ENCODE measurements around the gene SMARCAD1.
"Not testable (repeated sequence)": the region's sequence is repeated elsewhere in the genome, so short reads cannot be mapped to it uniquely, and the experiment has no call there.

SMARCAD1 gene

GRCh38 chr4:94253036-94253435 is 45.4 kb downstream of the SMARCAD1 start:
- peaks cover 31% of the 10 kb centered on the region for H3K36me3 Mint-ChIP-seq (ENCODE audit: low read depth)
- H3K4me1 Mint-ChIP-seq (ENCODE audit: low read depth), result peaks cover 5% of the 10 kb centered on the region
- no peaks in the 10 kb centered on the region for H3K9me3 Mint-ChIP-seq
- no peak overlapping the region for H3K4me3 Mint-ChIP-seq
- H3K27me3 Mint-ChIP-seq (ENCODE audit: low read depth), result no peaks in the 10 kb centered on the region
- no peak overlapping the region for H3K27ac Mint-ChIP-seq

- peaks cover 23% of the 10 kb centered on the region for H3K36me3 Mint-ChIP-seq (ENCODE audit: low read depth)
- no peaks in the 10 kb centered on the region for H3K27me3 Mint-ChIP-seq (ENCODE audit: low read depth)
- H3K27ac Mint-ChIP-seq, result no peak overlapping the region
- H3K4me3 Mint-ChIP-seq, result no peak overlapping the region
- no peaks in the 10 kb centered on the region for H3K4me1 Mint-ChIP-seq (ENCODE audit: low read depth)
- no peaks in the 10 kb centered on the region for H3K9me3 Mint-ChIP-seq
These were observed 48.6 kb downstream of the SMARCAD1 start for GRCh38 chr4:94256144-94256783.

DNA sequence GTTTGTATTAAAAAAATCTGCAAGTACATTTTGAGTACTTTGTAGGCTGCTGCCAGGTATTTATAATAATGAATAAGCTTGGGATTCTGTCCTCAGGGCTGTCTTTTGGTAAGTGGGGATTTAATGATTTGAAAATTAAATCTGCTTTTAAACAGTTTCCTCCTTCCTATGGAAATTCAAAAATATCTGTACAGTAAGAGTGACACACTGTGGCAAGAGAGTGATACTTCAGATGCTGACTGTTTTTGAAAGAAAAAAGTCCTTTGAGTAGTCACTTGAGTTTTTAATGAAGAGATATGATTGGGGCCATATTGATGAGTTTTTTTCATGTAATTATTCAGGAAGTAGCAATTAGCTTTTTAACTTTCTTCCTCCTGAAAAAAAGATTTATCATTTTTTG is 49.2 kb downstream of the SMARCAD1 start:
- no peaks in the 10 kb centered on the region for H3K4me1 Mint-ChIP-seq (ENCODE audit: low read depth)
- no peak overlapping the region for H3K4me3 Mint-ChIP-seq
- H3K9me3 Mint-ChIP-seq, result no peaks in the 10 kb centered on the region
- H3K36me3 Mint-ChIP-seq (ENCODE audit: low read depth), result peaks cover 23% of the 10 kb centered on the region
- no peaks in the 10 kb centered on the region for H3K27me3 Mint-ChIP-seq (ENCODE audit: low read depth)
- H3K27ac Mint-ChIP-seq, result no peak overlapping the region

- no peaks in the 10 kb centered on the region for H3K4me1 Mint-ChIP-seq (ENCODE audit: low read depth)
- H3K9me3 Mint-ChIP-seq, result no peaks in the 10 kb centered on the region
- H3K4me3 Mint-ChIP-seq, result no peak overlapping the region
- peaks cover 16% of the 10 kb centered on the region for H3K36me3 Mint-ChIP-seq (ENCODE audit: low read depth)
- no peaks in the 10 kb centered on the region for H3K27me3 Mint-ChIP-seq (ENCODE audit: low read depth)
- no peak overlapping the region for H3K27ac Mint-ChIP-seq
These were observed 54.7 kb downstream of the SMARCAD1 start for GRCh38 chr4:94262163-94263016.

DNA sequence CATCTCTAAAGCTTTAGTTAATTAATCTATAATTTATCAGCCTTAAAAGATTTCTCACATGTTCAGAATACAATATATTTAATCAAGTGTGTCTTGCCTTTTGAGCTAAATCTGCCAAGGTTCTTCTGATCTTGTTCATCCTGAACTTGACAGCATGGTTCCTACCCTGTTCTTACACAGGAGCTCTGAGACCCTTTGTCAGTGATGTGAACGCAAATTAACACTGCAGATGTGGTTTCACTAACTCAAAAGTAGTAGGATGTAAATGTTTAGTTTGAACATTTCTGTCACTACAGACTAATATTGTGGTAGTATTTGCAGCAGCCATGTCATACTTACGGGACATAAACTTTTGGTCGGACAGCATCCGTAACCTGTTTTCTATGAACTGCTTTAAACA is 59.4 kb downstream of the SMARCAD1 start:
- Mint-ChIP-seq H3K27ac (no peak overlapping the region), H3K4me1 (ENCODE audit: low read depth) (no peaks in the 10 kb centered on the region), H3K36me3 (ENCODE audit: low read depth) (peaks cover 13% of the 10 kb centered on the region), H3K4me3 (no peak overlapping the region), H3K9me3 (no peaks in the 10 kb centered on the region), H3K27me3 (ENCODE audit: low read depth) (no peaks in the 10 kb centered on the region)

- Mint-ChIP-seq H3K4me3 (no peak overlapping the region), H3K27me3 (ENCODE audit: low read depth) (no peaks in the 10 kb centered on the region), H3K36me3 (ENCODE audit: low read depth) (peaks cover 13% of the 10 kb centered on the region), H3K4me1 (ENCODE audit: low read depth) (no peaks in the 10 kb centered on the region), H3K9me3 (no peaks in the 10 kb centered on the region), H3K27ac (no peak overlapping the region)
These were observed 63.6 kb downstream of the SMARCAD1 start for GRCh38 chr4:94271248-94271647.

- Mint-ChIP-seq H3K27me3 (ENCODE audit: low read depth) (no peaks in the 10 kb centered on the region), H3K4me3 (no peak overlapping the region), H3K36me3 (ENCODE audit: low read depth) (peaks cover 31% of the 10 kb centered on the region), H3K9me3 (no peaks in the 10 kb centered on the region), H3K4me1 (ENCODE audit: low read depth) (no peaks in the 10 kb centered on the region), H3K27ac (no peak overlapping the region)
These were observed 67.2 kb downstream of the SMARCAD1 start for GRCh38 chr4:94274912-94275311.

DNA sequence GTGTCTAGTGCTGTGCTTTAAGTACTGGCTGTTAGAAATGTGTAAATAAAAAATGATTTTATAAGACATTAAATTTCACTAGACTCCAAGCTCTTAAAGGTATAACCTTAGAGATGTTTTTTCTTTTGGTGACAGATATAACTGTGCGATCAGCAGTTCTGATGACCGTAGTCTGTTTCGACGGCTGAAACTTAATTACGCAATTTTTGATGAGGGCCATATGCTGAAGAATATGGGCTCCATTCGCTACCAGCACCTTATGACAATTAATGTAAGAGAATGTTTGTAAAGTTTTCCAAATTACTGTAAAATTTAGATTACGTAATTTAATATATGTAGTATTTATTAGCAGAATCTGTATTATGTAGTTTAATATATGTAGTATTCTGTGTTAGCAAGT is 68.5 kb downstream of the SMARCAD1 start:
- Mint-ChIP-seq H3K27ac (no peak overlapping the region), H3K27me3 (ENCODE audit: low read depth) (no peaks in the 10 kb centered on the region), H3K4me1 (ENCODE audit: low read depth) (no peaks in the 10 kb centered on the region), H3K36me3 (ENCODE audit: low read depth) (peaks cover 28% of the 10 kb centered on the region), H3K9me3 (no peaks in the 10 kb centered on the region), H3K4me3 (no peak overlapping the region)

DNA sequence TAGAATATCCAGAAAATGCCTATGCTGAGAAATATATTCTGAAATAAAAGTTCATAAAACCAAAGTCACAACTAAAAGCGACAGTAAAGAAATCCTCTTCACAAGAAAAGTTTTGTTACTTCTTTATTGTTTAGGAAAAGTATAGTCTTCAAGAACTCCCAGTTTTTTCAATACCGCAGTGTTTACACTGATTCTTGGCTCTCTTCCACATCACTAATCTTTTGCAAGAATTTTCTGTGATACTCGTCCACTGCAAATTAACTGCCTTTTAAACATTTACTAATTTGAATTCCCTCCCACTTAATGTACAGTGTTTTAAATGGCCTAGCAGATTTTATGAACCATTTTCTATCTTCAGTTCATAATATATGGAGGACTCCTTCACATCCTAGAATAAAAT is 69.9 kb downstream of the SMARCAD1 start:
- H3K4me1 Mint-ChIP-seq (ENCODE audit: low read depth), result no peaks in the 10 kb centered on the region
- no peak overlapping the region for H3K4me3 Mint-ChIP-seq
- H3K9me3 Mint-ChIP-seq, result no peaks in the 10 kb centered on the region
- H3K36me3 Mint-ChIP-seq (ENCODE audit: low read depth), result peaks cover 28% of the 10 kb centered on the region
- H3K27ac Mint-ChIP-seq, result no peak overlapping the region
- no peaks in the 10 kb centered on the region for H3K27me3 Mint-ChIP-seq (ENCODE audit: low read depth)

DNA sequence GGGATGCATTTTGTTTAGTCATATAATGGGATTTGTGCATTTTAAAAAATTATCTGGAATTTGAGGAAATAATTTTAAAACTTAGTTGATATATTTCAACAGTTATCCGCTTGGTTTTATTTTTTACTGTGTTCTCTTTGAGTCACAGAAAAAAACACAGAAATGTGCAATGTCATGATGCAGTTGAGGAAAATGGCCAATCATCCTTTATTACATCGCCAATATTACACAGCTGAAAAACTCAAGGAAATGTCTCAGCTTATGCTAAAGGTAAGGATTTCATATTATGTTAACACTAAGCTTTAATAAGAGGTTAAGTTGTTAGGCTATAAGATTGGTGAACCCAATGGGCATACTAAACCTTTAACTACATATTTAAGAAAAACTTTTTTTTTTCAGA is 71.1 kb downstream of the SMARCAD1 start:
- H3K36me3 Mint-ChIP-seq (ENCODE audit: low read depth), result peaks cover 33% of the 10 kb centered on the region
- no peak overlapping the region for H3K4me3 Mint-ChIP-seq
- H3K27ac Mint-ChIP-seq, result no peak overlapping the region
- no peaks in the 10 kb centered on the region for H3K9me3 Mint-ChIP-seq
- no peaks in the 10 kb centered on the region for H3K27me3 Mint-ChIP-seq (ENCODE audit: low read depth)
- no peaks in the 10 kb centered on the region for H3K4me1 Mint-ChIP-seq (ENCODE audit: low read depth)

DNA sequence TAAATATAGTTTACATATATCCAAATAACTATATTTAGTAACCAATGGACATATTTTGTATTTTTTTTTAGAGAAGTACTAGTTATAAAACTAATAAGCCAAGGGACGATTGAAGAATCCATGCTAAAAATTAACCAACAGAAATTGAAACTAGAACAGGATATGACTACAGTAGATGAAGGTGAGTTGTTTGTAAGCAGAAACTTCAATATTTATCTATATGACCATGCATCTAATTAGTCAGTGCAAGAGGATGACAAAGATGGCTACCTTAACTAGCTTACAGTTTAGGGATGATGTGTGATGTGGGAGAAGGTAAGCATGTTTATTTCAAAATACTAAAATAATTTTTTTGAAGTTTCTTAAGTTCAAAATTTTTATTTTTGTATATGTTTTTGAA is 77.2 kb downstream of the SMARCAD1 start:
- Mint-ChIP-seq H3K4me3 (no peak overlapping the region), H3K27me3 (ENCODE audit: low read depth) (no peaks in the 10 kb centered on the region), H3K9me3 (no peaks in the 10 kb centered on the region), H3K27ac (no peak overlapping the region), H3K36me3 (ENCODE audit: low read depth) (peaks cover 37% of the 10 kb centered on the region), H3K4me1 (ENCODE audit: low read depth) (no peaks in the 10 kb centered on the region)

DNA sequence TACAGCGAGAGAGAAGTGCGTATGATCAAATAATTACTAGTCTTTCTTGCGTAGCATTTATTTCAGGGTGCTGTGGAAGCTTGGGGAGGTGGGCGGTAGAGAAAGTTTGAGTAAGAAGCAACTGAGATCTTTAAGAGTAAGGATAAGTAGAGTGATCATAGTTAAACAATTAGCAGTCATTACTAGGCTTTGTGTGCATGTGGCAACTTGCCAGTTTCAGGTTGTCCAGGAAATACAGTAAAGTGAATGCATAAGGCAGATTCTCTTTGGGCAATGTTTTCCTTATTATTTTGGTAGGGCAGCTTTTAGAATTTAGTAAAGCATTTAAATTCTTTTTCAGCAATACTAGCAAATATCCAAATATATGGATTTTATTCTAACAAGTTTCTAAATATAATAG is 78.0 kb downstream of the SMARCAD1 start:
- H3K27ac Mint-ChIP-seq, result no peak overlapping the region
- H3K9me3 Mint-ChIP-seq, result no peaks in the 10 kb centered on the region
- H3K36me3 Mint-ChIP-seq (ENCODE audit: low read depth), result peaks cover 39% of the 10 kb centered on the region
- no peaks in the 10 kb centered on the region for H3K4me1 Mint-ChIP-seq (ENCODE audit: low read depth)
- no peaks in the 10 kb centered on the region for H3K27me3 Mint-ChIP-seq (ENCODE audit: low read depth)
- H3K4me3 Mint-ChIP-seq, result no peak overlapping the region

GRCh38 chr4:94290245-94290644 is 82.6 kb downstream of the SMARCAD1 start:
- Mint-ChIP-seq H3K4me1 (ENCODE audit: low read depth) (no peaks in the 10 kb centered on the region), H3K4me3 (no peak overlapping the region), H3K27me3 (ENCODE audit: low read depth) (no peaks in the 10 kb centered on the region), H3K36me3 (ENCODE audit: low read depth) (peaks cover 27% of the 10 kb centered on the region), H3K27ac (no peak overlapping the region), H3K9me3 (no peaks in the 10 kb centered on the region)

DNA sequence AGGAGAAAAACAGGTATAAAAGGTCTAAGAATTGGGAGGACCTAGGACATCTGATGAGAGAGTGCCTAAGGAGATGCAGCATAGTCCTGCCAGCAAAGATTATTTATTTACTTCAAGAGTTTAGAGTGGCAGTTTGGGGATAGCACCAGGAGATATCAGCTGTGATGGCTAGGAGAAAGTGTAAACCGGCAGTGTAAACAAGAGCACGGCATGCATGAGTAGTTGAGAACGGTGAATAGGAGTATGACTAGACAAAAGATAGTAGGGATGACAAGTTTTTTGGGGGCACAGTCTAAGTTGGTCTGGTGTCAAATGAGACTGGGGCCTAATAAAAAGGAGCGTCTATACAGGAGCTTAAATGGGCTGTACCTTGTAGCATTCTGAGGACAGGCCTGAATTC is 86.3 kb downstream of the SMARCAD1 start:
- H3K36me3 Mint-ChIP-seq (ENCODE audit: low read depth), result peaks cover 11% of the 10 kb centered on the region
- H3K27me3 Mint-ChIP-seq (ENCODE audit: low read depth); H3K9me3 Mint-ChIP-seq; H3K4me3 Mint-ChIP-seq; H3K4me1 Mint-ChIP-seq (ENCODE audit: low read depth); H3K27ac Mint-ChIP-seq: not testable (repeated sequence)

- H3K27me3 Mint-ChIP-seq (ENCODE audit: low read depth); H3K27ac Mint-ChIP-seq; H3K36me3 Mint-ChIP-seq (ENCODE audit: low read depth); H3K4me3 Mint-ChIP-seq; H3K9me3 Mint-ChIP-seq; H3K4me1 Mint-ChIP-seq (ENCODE audit: low read depth): not testable (repeated sequence)
These were observed 87.8 kb downstream of the SMARCAD1 start for GRCh38 chr4:94295473-94295872.
